Transverse colon (tissue), 4 donors: ENCODE measurements around the gene SFT2D2. TPM values are rescaled to one million over a fixed set of nuclear protein-coding genes. Genes with fewer than 3 reads are reported as not detected.
A peak's percentile ranks its signal among the peaks of the same experiment; 100 is the strongest.

Experiments
- DNase-seq: peaks from one replicate; pipeline ENCODE4 v3.0.0-alpha.2; 2019
- H3K27ac ChIP-seq, 4 donors: fragments of 200-600 bp; sonication (generic); 2 replicates each; pipeline ENCODE4 v1.5.1; 2016 to 2018; ENCODE audit warnings: inconsistent platforms in 4 of 4
- H3K27me3 ChIP-seq: fragments of 200-600 bp; sonication (generic); 2 replicates; pipeline ENCODE4 v1.5.1; 2017; ENCODE audit warnings: inconsistent platforms
- H3K36me3 ChIP-seq, 4 donors: fragments of 200-600 bp; sonication (generic); 2 replicates each; pipeline ENCODE4 v1.5.1; 2017 to 2019; ENCODE audit warnings: inconsistent platforms in 4 of 4
- H3K4me1 ChIP-seq, 4 donors: fragments of 200-600 bp; sonication (generic); 2 replicates each; pipeline ENCODE4 v1.5.1; 2017 to 2020; ENCODE audit warnings: inconsistent platforms in 4 of 4
- H3K4me3 ChIP-seq, 4 donors: fragments of 200-600 bp; sonication (generic); 1 replicate in 1 of 4; 2 replicates in 3 of 4; pipeline versions ENCODE4 v1.5.1 to v1.6.1; 2017 to 2019; ENCODE audit warnings: inconsistent platforms in 4 of 4
- H3K9me3 ChIP-seq, 2 donors: fragments of 200-600 bp; sonication (generic); 2 replicates each; pipeline ENCODE4 v1.5.1; 2017 to 2019; ENCODE audit warnings: inconsistent platforms in 2 of 2
- EP300 ChIP-seq: sonication (generic); formaldehyde crosslinking; IDR thresholded peaks from one replicate; pipeline ENCODE4 v1.6.1; 2017; ENCODE audit warnings: antibody characterized with exemption, low read depth
- POLR2A ChIP-seq: fragments of 450-650 bp; IDR thresholded peaks from one replicate; pipeline ENCODE4 v1.6.1; 2016; ENCODE audit warnings: antibody characterized with exemption, mild to moderate bottlenecking, moderate library complexity
- POLR2AphosphoS5 ChIP-seq, 3 donors: sonication (generic); formaldehyde crosslinking; IDR thresholded peaks; one replicate each; pipeline ENCODE4 v1.6.1; 2016; ENCODE audit warnings: antibody characterized with exemption in 3 of 3
- WGBS, 2 donors: methylation state at CpG; one replicate each; pipeline ENCODE4 v1.1.5; 2018; ENCODE audit warnings: low coverage in 1 of 2; 5-methylcytosine and 5-hydroxymethylcytosine counted together
- in situ Hi-C, 4 donors: fragments of 200-750 bp; cut with MboI; loops; one replicate each; pipeline versions ENCODE4 v1.15.0 to v1.15.1; 2017; ENCODE audit warnings: low sequenced_read_pairs in 3 of 4, low pct_ligation_motif_present in 1 of 4, low pct_unique_long_range_greater_than_20kb in 1 of 4
- intact Hi-C: fragments of 100-400 bp; cut with DNase I; formaldehyde crosslinking; loops from one replicate; pipeline ENCODE4 v1.15.1; 2023; ENCODE audit warnings: low total_unique reads
- total RNA-seq, 4 donors: library from RNA; depleted of rRNA; stranded (reverse); fragments of >200 nt; gene quantifications; one replicate each; pipeline ENCODE4 v1.1.0, GENCODE V29; 2016
- TF ChIP-seq, protein P1 (sequence below), 5 experiments: fragments of 200-600 bp in 3 of 5; fragments of 450-650 bp in 2 of 5; sonication (generic) in 3 of 5; IDR thresholded peaks; 1 replicate in 2 of 5; 2 replicates in 3 of 5; pipeline ENCODE4 v1.5.1; 2016 to 2017; ENCODE audit warnings: antibody characterized with exemption in 5 of 5, inconsistent platforms in 3 of 5, mild to moderate bottlenecking in 2 of 5, moderate library complexity in 1 of 5

Gene SFT2D2
- total RNA-seq, 4 donors from 2014 or later = 19.1 to 51.1 (median 38.2) TPM

DNA sequence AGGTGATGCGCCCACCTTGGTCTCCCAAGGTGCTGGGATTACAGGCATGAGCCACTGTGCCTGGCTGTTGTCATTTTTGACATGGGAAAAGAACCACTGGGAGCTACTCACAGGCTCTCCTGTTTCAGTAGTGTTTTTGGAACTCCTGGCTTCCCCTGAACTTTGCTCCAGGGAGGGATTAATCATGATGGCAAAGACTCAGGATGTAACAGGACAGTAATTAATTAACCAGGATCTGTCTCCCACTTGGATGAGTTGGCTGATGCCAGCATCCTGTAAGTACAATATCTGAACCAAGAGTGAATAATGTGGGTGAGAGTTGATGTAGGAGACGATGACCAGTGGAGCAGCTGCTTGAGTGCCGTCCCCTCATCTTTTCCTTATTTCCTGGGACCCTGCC lies 4.9 kb downstream of the SFT2D2 start:
- H3K4me3 ChIP-seq = no peak overlapping the region
- intact Hi-C loops (no loop called here), in situ Hi-C loops (no loop called here)
- DNase-seq = no peak
- peaks cover 0 to 17% (median 7%) of the 10 kb centered on the region in 4 donors for H3K36me3 ChIP-seq
- H3K27ac ChIP-seq = no peak overlapping the region
- H3K27me3 ChIP-seq = no peaks in the 10 kb centered on the region
- 91% methylated on average over 3 of the region's 3 CpGs; no CpG with 5 or more reads in 1 of the 2 donors for WGBS, 2 donors
- peaks cover 10 to 52% (median 29%) of the 10 kb centered on the region in 4 donors for H3K4me1 ChIP-seq
- TF ChIP-seq, protein P1, sequence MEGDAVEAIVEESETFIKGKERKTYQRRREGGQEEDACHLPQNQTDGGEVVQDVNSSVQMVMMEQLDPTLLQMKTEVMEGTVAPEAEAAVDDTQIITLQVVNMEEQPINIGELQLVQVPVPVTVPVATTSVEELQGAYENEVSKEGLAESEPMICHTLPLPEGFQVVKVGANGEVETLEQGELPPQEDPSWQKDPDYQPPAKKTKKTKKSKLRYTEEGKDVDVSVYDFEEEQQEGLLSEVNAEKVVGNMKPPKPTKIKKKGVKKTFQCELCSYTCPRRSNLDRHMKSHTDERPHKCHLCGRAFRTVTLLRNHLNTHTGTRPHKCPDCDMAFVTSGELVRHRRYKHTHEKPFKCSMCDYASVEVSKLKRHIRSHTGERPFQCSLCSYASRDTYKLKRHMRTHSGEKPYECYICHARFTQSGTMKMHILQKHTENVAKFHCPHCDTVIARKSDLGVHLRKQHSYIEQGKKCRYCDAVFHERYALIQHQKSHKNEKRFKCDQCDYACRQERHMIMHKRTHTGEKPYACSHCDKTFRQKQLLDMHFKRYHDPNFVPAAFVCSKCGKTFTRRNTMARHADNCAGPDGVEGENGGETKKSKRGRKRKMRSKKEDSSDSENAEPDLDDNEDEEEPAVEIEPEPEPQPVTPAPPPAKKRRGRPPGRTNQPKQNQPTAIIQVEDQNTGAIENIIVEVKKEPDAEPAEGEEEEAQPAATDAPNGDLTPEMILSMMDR (IDR thresholded peaks at IDR 0.05) = no peak
- no peak for TF ChIP-seq EP300
- TF ChIP-seq POLR2AphosphoS5 (IDR thresholded peaks at IDR 0.05) = no peak
- no peak for TF ChIP-seq POLR2A
- no peaks in the 10 kb centered on the region for H3K9me3 ChIP-seq

DNA sequence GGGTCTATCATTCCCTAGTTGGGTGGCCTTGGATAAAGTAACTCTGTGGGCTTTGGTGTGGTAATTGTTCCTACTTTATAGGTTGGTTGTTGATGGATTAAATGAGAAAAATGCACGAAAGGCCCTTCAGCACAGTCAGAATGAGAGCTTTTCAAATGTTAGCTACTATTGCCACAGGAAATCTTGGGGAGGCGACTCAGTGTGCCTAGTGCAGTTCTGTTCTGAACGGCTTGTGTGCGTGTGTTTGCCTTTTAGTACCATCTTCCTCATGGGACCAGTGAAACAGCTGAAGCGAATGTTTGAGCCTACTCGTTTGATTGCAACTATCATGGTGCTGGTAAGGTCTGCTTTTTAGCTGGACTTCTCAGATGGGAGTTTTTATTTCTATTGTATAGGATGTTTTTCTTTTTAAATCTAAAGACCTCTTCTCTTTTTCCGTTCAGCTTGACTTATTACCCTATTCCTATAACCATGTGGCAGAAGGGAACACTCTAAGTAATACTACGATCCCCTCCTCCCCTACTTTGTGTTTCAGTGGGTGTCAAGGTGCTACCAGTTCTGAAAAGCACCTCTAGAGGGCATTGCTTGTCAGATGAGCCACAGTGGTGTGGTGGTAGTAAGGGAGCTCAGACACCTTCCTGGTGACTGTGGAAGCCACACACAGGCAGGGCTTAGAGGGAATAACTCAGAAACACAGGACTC lies 9.2 kb downstream of the SFT2D2 start:
- peak overlapping the region in 3 of 4 donors; percentile 8 to 33 (median 9) for H3K27ac ChIP-seq
- intact Hi-C loops (no loop called here), in situ Hi-C loops (no loop called here)
- no peak for DNase-seq
- peaks cover 0 to 51% (median 18%) of the 10 kb centered on the region in 4 donors for H3K36me3 ChIP-seq
- no peak overlapping the region for H3K4me3 ChIP-seq
- peaks cover 0 to 20% (median 14%) of the 10 kb centered on the region in 4 donors for H3K4me1 ChIP-seq
- TF ChIP-seq POLR2A = no peak
- TF ChIP-seq, protein P1 (IDR thresholded peaks at IDR 0.05) = peak; percentile 33 to 49 (median 47)
- TF ChIP-seq EP300 = no peak
- WGBS, 2 donors = 81 to 85% methylated on average over 8 of the region's 8 CpGs
- H3K27me3 ChIP-seq = no peaks in the 10 kb centered on the region
- H3K9me3 ChIP-seq = no peaks in the 10 kb centered on the region

DNA sequence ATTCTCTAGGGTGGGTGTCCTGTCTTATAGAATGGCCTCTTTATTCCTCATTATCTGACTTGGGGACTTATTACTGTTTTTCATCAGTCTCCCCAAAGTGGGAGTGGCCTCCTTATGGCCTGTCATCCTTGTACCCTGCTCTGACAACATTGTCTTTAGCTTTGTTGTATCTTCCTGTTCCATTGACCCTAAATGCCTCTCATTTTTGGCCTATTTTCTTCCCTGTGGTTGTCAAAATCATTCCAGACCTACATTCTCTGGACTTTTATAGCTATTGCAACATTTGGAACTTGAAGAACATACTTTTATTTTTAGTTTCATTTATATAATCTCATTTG lies 9.7 kb downstream of the SFT2D2 start:
- TF ChIP-seq EP300 (no peak), POLR2A (no peak), POLR2AphosphoS5 (IDR thresholded peaks at IDR 0.05) (no peak)
- TF ChIP-seq, protein P1 (IDR thresholded peaks at IDR 0.05) = no peak
- peaks cover 0 to 54% (median 18%) of the 10 kb centered on the region in 4 donors for H3K36me3 ChIP-seq
- H3K4me1 ChIP-seq = peaks cover 0 to 15% (median 9%) of the 10 kb centered on the region in 4 donors
- intact Hi-C loops (no loop called here), in situ Hi-C loops (no loop called here)
- no peak for DNase-seq
- no peak overlapping the region for H3K4me3 ChIP-seq
- H3K27me3 ChIP-seq = no peaks in the 10 kb centered on the region
- H3K27ac ChIP-seq = peak overlapping the region in 3 of 4 donors; percentile 8 to 33 (median 9)
- no peaks in the 10 kb centered on the region for H3K9me3 ChIP-seq

DNA sequence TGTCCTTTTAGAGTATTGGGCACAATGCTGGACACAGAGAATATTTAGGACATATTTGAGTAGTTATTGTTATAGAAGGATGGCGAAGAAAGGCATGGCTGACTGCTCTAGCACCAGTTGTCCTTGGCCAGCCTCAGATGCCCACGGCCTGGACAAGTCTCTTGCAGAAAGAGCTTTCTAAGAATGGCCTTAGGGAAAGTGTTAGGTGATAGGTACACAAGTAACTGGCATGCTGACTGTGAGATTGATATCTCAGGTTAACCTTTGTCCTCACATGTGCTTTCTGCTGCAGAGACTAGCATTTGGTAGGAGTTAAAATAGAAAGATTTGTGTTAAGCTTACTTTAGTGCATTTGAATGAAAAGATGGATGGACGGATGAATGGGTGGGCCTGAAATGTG lies 10.1 kb downstream of the SFT2D2 start:
- H3K9me3 ChIP-seq = no peaks in the 10 kb centered on the region
- peaks cover 0 to 54% (median 18%) of the 10 kb centered on the region in 4 donors for H3K36me3 ChIP-seq
- peak overlapping the region in 3 of 4 donors; percentile 8 to 33 (median 9) for H3K27ac ChIP-seq
- H3K27me3 ChIP-seq = no peaks in the 10 kb centered on the region
- in situ Hi-C loops = no loop called here
- TF ChIP-seq EP300 (no peak), POLR2AphosphoS5 (IDR thresholded peaks at IDR 0.05) (no peak), POLR2A (no peak)
- TF ChIP-seq, protein P1 (IDR thresholded peaks at IDR 0.05) = no peak
- DNase-seq = no peak
- intact Hi-C loops = no loop called here
- no peak overlapping the region for H3K4me3 ChIP-seq
- WGBS, 2 donors = 78 to 85% methylated on average over 3 of the region's 3 CpGs
- peaks cover 0 to 13% (median 7%) of the 10 kb centered on the region in 4 donors for H3K4me1 ChIP-seq
